GM12873 (cell line): Measurements from ENCODE around the gene GAB2.

ENCODE experiments used
- TF ChIP-seq, protein P1 (sequence below): IDR thresholded peaks from 2 replicates; pipeline ENCODE4 v1.5.1; 2012; ENCODE audit warnings: low read depth, mild to moderate bottlenecking, moderate library complexity, low read length, control low read depth; ENCODE audit not compliant: insufficient read depth; ENCODE audit errors: missing control alignments

The GAB2 gene

DNA sequence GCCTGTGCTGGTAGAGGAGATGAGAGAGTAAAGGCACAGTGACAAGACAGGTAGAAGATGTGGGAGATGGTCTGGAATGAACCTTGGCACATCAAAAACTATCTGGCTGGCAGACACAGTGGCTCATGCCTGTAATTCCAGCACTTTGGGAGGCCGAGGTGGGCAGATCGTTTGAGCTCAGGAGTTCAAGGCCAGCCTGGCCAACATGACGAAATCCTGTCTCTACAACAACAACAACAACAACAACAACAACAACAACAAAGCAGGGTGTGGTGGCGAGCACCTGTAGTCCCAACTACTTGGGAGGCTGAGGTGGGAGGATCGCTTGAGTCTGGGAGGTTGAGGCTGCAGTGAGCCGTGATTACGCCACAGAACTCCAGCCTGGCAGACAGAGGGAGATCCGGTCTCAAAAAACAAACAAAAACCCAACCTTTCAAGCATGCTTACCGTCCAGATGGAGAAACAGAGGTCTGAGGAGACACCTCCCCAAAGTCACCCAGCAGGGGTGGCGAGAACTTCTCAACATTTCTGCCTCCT, 240.9 kb downstream of the GAB2 start:
- TF ChIP-seq, protein P1, sequence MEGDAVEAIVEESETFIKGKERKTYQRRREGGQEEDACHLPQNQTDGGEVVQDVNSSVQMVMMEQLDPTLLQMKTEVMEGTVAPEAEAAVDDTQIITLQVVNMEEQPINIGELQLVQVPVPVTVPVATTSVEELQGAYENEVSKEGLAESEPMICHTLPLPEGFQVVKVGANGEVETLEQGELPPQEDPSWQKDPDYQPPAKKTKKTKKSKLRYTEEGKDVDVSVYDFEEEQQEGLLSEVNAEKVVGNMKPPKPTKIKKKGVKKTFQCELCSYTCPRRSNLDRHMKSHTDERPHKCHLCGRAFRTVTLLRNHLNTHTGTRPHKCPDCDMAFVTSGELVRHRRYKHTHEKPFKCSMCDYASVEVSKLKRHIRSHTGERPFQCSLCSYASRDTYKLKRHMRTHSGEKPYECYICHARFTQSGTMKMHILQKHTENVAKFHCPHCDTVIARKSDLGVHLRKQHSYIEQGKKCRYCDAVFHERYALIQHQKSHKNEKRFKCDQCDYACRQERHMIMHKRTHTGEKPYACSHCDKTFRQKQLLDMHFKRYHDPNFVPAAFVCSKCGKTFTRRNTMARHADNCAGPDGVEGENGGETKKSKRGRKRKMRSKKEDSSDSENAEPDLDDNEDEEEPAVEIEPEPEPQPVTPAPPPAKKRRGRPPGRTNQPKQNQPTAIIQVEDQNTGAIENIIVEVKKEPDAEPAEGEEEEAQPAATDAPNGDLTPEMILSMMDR = no peak

DNA sequence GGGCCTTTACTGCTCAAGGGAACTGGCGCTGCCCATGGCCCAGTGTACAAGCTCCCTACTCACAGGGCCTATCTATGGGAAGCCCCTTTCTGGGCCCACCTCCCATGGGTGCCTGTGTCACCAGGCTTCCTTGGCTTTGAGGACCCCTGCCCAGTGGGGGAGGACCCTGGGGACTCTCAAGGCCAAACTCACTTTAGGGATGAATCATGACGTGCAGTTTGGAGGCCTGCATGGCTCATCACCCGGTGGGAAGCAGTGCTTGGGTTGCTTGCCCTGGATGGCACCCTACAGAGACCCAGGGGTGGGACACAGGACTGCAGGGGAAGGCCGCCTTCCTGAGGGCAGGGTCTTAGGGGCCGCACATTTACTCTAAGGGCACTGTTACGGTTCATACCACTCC, 245.7 kb downstream of the GAB2 start:
- TF ChIP-seq, protein P1 = no peak

DNA sequence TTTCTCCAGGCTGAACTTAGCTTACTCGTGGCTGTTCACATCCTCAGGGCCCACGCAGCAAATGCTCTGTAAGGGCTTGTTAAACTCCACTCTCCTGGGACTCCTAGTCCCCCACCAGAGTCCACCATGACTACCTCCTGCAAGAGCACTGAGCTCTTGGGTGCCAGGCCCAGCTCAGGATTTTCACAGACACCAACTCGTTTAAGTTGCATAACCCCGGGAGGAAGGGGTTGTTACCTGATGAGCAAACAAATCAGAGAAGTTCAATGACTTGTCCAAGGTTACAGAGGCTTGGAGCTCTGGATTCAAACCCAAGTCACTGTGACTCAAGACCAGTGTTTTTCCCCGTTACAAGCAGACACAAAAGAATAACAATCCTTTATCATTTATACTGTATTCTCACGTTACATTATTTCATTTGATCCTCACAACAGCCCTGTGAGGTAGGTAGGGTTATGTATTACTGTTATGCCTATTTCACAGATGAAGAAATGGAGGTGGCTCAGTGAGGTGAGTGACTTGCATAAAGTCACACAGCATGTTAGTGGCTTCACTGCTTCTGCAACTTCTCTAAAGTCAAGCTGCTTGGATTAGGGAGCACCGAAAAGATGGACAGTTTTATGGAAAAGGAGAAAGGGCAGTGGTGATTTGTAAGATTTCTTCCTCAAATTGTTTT, 246.6 kb downstream of the GAB2 start:
- TF ChIP-seq, protein P1 = no peak

DNA sequence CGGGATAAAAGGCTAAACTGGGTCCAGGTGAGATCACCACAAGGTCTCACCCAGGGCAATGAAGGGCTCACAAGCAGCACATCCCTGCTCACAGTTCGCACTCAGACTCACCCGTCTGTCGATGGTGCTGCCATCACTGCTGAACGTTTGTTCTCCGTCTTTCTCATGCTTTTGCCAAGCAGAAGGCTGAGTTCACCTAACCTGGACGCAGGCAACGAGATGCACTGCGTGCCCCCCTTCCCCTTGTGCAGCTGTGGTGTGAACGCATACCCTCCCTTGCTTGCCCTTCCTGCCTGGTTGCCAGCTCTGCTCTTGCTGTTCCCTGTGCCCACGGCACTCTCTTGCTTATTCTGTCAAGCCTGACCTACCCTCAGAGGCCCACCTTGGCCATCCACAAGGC, 247.2 kb downstream of the GAB2 start:
- TF ChIP-seq, protein P1 = no peak

DNA sequence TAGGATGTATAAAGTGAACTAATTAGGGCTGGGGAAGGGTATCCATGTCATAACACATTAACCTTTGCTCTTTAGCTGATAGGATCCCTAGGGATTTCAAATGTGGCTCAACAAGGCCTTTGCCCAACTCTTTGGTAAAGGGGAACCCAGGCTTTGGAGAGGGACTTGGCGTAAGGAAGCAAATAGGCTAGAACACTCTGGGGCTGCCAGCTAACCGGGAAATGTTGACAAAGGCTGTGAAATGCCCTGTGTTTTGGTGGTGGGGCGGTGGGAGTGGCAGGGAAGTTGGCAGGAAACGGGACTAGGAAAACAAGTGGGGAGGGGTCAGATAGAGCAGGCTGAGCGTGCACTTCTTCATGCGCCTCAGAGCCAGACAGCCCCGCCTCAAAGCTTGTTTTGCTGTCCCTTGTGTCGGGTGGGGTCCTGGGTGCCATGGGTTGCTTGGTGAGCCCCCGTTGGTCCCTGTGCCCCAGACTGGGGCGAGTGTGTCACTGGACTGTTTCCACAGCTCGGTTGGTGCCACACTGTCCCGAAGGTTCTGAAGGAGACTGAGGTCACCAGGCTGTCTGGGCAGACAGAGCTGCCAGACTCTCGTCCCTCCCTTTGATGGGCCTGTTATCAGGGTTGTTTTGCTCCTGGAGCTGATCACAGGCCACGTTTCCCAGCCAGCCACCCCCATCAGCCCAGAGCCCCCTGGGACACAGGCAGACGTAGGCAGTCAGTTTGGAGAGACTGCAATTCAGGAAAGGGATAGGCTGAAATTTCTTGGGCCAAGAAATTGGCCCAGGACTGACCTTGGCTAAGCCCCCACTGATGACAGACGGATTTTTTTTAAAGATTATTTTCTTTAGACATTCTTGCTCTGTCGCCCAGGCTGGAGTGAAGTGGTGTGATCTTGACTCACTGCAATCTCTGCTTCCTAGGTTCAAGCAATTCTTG, 248.8 kb downstream of the GAB2 start:
- TF ChIP-seq, protein P1 = no peak

DNA sequence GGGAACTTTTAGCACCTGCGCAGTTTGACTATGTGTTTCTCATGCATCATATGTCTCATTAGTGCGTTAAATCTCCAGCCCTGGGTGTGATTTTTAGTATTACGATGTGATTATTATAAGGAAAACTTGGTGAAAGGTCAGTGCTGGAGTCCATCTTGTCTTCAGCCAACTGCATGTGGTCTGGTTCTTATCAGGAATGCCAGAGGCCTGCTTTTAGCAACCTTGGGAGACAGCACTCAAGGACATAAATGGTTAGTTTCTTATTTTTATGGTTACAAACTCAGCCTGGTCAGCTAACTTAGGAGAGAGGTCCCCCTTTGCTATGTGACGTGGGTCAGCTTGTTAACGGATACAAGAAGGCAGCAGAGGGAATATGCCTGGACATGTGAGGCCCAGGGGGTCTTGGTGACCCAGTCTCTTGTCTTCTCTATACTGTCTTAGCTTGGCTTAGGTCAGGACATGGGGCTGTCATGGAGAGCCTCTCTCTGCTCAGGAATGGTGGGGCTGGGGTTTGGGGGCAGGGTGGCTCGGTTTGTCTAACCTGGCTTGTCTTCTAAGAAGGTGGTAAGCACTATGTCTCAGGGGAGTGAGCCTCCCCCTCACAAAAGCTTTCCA, 250.7 kb downstream of the GAB2 start:
- TF ChIP-seq, protein P1 = no peak
